Nephron progenitor cell (in vitro differentiated cells): ENCODE results near the gene SART3.

ENCODE experiments used
- DNase-seq: peaks from one replicate; pipeline ENCODE4 v3.0.0; 2021
- H3K27ac Mint-ChIP-seq: 2 replicates; pipeline ENCODE4 v1.8.0; 2021; ENCODE audit warnings: mild to moderate bottlenecking, moderate library complexity, mixed read lengths
- H3K27me3 Mint-ChIP-seq: 2 replicates; pipeline ENCODE4 v1.8.0; 2021; ENCODE audit warnings: mild to moderate bottlenecking, low read depth, mixed read lengths; ENCODE audit not compliant: poor library complexity
- H3K36me3 Mint-ChIP-seq: 2 replicates; pipeline ENCODE4 v1.8.0; 2021; ENCODE audit warnings: low read depth, mixed read lengths
- H3K4me1 Mint-ChIP-seq: 2 replicates; pipeline ENCODE4 v1.8.0; 2021; ENCODE audit warnings: mixed read lengths
- H3K4me3 Mint-ChIP-seq: 2 replicates; pipeline ENCODE4 v1.8.0; 2021; ENCODE audit warnings: mild to moderate bottlenecking, moderate library complexity, mixed read lengths
- H3K9me3 Mint-ChIP-seq: 2 replicates; pipeline ENCODE4 v1.8.0; 2021; ENCODE audit warnings: mild to moderate bottlenecking, moderate library complexity, mixed read lengths
- TF ChIP-seq, protein P1 (sequence below): fragments of 200-600 bp; sonication (generic); IDR thresholded peaks from 2 replicates; pipeline ENCODE4 v1.5.0; 2021; ENCODE audit warnings: antibody characterized with exemption

The SART3 gene

GRCh38 chr12:108518101-108518715 lies 42.8 kb downstream of the SART3 start:
- Mint-ChIP-seq H3K27ac (no peak overlapping the region), H3K4me1 (peaks cover 9% of the 10 kb centered on the region)

DNA sequence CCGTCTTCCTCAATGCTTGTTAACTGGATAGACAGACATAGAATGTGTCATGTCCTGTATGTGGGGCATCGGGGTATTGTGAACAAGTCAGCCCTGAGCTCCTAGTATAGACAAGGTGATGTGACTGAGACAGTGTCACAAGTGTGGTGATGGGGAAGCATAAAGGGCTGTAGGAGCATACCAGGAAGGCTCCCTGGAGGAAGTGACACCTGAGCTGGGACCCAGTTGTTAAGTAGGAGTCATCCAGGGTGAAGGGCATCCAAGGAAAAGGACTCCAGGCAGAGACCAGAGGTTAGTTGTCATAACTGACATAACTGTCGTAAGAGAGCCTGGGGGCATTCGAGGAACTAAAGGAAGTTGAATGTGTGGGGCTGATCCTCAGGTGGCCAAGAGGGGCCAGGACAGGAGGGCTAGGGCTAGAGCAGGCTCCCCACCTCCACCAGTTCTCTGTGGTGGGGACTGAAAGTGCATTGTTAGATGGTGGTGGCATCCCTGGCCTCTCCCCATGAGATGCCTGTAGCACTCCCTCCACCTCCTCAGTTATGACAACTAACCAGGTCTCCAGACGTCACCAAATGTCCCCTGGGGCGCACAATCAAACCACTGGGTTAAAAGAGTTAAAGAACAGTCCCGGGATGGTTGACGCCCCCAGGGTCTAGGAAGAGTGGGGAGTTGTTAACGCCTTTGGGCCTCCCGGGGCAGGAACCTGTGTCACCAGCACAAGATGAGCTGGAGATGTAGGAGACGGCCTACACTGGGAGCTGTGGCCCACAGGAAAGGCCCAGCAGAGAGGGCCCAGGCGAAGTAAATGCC lies 43.5 kb downstream of the SART3 start:
- Mint-ChIP-seq H3K4me1 (peaks cover 9% of the 10 kb centered on the region), H3K27me3 (peaks cover 8% of the 10 kb centered on the region), H3K9me3 (no peaks in the 10 kb centered on the region), H3K36me3 (peaks cover 34% of the 10 kb centered on the region), H3K27ac (peak overlapping the region; percentile 78), H3K4me3 (no peak overlapping the region)
- TF ChIP-seq, protein P1, sequence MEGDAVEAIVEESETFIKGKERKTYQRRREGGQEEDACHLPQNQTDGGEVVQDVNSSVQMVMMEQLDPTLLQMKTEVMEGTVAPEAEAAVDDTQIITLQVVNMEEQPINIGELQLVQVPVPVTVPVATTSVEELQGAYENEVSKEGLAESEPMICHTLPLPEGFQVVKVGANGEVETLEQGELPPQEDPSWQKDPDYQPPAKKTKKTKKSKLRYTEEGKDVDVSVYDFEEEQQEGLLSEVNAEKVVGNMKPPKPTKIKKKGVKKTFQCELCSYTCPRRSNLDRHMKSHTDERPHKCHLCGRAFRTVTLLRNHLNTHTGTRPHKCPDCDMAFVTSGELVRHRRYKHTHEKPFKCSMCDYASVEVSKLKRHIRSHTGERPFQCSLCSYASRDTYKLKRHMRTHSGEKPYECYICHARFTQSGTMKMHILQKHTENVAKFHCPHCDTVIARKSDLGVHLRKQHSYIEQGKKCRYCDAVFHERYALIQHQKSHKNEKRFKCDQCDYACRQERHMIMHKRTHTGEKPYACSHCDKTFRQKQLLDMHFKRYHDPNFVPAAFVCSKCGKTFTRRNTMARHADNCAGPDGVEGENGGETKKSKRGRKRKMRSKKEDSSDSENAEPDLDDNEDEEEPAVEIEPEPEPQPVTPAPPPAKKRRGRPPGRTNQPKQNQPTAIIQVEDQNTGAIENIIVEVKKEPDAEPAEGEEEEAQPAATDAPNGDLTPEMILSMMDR: no peak
- no peak for DNase-seq

More at GRCh38 chr12:108518101-108518715, 42.8 kb downstream of the SART3 start:
- peaks cover 8% of the 10 kb centered on the region for H3K27me3 Mint-ChIP-seq
- DNase-seq: no peak
- TF ChIP-seq, protein P1: no peak
- H3K36me3 Mint-ChIP-seq: peaks cover 35% of the 10 kb centered on the region
- H3K4me3 Mint-ChIP-seq: no peak overlapping the region
- no peaks in the 10 kb centered on the region for H3K9me3 Mint-ChIP-seq

GRCh38 chr12:108516511-108517275 lies 44.3 kb downstream of the SART3 start:
- H3K27me3 Mint-ChIP-seq: peaks cover 8% of the 10 kb centered on the region
- peak overlapping the region; percentile 95 for H3K4me3 Mint-ChIP-seq
- peak overlapping the region; percentile 78 for H3K27ac Mint-ChIP-seq
- peaks cover 26% of the 10 kb centered on the region for H3K36me3 Mint-ChIP-seq
- no peaks in the 10 kb centered on the region for H3K9me3 Mint-ChIP-seq
- no peak for DNase-seq
- TF ChIP-seq, protein P1: no peak
- H3K4me1 Mint-ChIP-seq: peaks cover 9% of the 10 kb centered on the region

GRCh38 chr12:108515916-108516315 lies 45.1 kb downstream of the SART3 start:
- Mint-ChIP-seq H3K27ac (no peak overlapping the region), H3K9me3 (no peaks in the 10 kb centered on the region), H3K4me3 (peak overlapping the region; percentile 95), H3K36me3 (peaks cover 21% of the 10 kb centered on the region), H3K27me3 (peaks cover 12% of the 10 kb centered on the region), H3K4me1 (peaks cover 9% of the 10 kb centered on the region)
- TF ChIP-seq, protein P1: no peak
- DNase-seq: no peak

- Mint-ChIP-seq H3K36me3 (peaks cover 13% of the 10 kb centered on the region), H3K4me1 (peaks cover 9% of the 10 kb centered on the region), H3K27ac (no peak within 1 kb of the TSS), H3K9me3 (no peaks in the 10 kb centered on the region), H3K27me3 (peaks cover 12% of the 10 kb centered on the region), H3K4me3 (peak within 1 kb of the TSS; percentile 95)
- DNase-seq: peak; percentile 99
- TF ChIP-seq, protein P1: no peak
Measured at GRCh38 chr12:108514973-108515814, 45.8 kb downstream of the SART3 start, which contains the start of gene FICD. Gene FICD, plus strand, starts transcription at chr12:108515277. Its CDS starts 1,696 bp downstream, at chr12:108516973.
